ENCODE results near the gene ARHGEF16. TPM values are rescaled to one million over a fixed set of nuclear protein-coding genes. Genes with fewer than 3 reads are reported as not detected.

The ARHGEF16 gene
- total and polyA plus RNA-seq, 11 donors = 0.31 to 1.4 (median 0.51) TPM

DNA sequence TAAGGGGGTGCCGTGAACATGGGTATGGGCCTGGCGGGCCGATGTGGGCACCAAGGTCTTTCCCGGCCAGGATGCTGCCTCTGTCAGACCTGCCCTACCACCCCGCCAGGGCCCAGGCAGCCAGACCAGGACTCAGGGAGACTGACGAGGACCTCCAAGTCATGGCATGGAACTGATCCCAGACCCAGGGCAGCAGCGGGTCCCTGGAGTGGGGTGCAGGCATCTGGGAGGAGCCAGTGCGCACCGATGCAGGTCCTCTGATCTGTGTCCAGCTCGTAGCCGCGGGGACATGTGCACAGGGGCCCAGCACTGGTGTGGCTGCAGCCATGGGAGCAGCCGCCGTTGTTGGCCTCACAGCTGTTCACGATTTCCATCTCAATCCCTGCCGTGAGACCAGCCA is 56.8 kb downstream of the ARHGEF16 start:
- DNase-seq (no peak), ATAC-seq (no peak)
- no peaks in the 10 kb centered on the region for H3K36me3 ChIP-seq
- no peak for TF ChIP-seq CTCF (IDR thresholded peaks at IDR 0.05)
- no peak for TF ChIP-seq POLR2A (IDR thresholded peaks at IDR 0.05)
- 89 to 98% (median 93%) methylated on average over 10 to 16 of the region's 16 CpGs for WGBS, 4 donors
- intact Hi-C loops (cut with DNase I) = no loop called here
- H3K27me3 ChIP-seq = no peaks in the 10 kb centered on the region
- no peaks in the 10 kb centered on the region for H3K9me3 ChIP-seq
- no peak overlapping the region for H3K27ac ChIP-seq
- H3K4me3 ChIP-seq = no peak overlapping the region
- no peaks in the 10 kb centered on the region for H3K4me1 ChIP-seq

GRCh38 chr1:3511856-3512255 is 57.4 kb downstream of the ARHGEF16 start:
- Histone ChIP-seq H3K36me3 (no peaks in the 10 kb centered on the region), H3K27ac (no peak overlapping the region), H3K4me1 (no peaks in the 10 kb centered on the region), H3K4me3 (no peak overlapping the region), H3K27me3 (no peaks in the 10 kb centered on the region), H3K9me3 (no peaks in the 10 kb centered on the region)
- ATAC-seq (no peak), DNase-seq (no peak)
- no peak for TF ChIP-seq POLR2A (IDR thresholded peaks at IDR 0.05)
- TF ChIP-seq CTCF (IDR thresholded peaks at IDR 0.05) = no peak
- intact Hi-C loops (cut with DNase I) = no loop called here
- 93 to 97% (median 97%) methylated on average over 9 to 15 of the region's 15 CpGs for WGBS, 4 donors

- DNase-seq = no peak
- Histone ChIP-seq H3K36me3 (no peaks in the 10 kb centered on the region), H3K4me1 (no peaks in the 10 kb centered on the region), H3K4me3 (no peak overlapping the region), H3K27me3 (no peaks in the 10 kb centered on the region), H3K9me3 (peaks cover 0 to 3% (median 0%) of the 10 kb centered on the region in 12 donors), H3K27ac (no peak overlapping the region)
- TF ChIP-seq POLR2A (IDR thresholded peaks at IDR 0.05) (no peak), CTCF (IDR thresholded peaks at IDR 0.05) (no peak)
- 94 to 97% (median 95%) methylated on average over 16 to 17 of the region's 17 CpGs for WGBS, 4 donors
- intact Hi-C loops (cut with DNase I) = no loop called here
- no peak for ATAC-seq
Observed at GRCh38 chr1:3514404-3514803, 59.9 kb downstream of the ARHGEF16 start.

GRCh38 chr1:3515272-3515671 is 60.8 kb downstream of the ARHGEF16 start:
- Histone ChIP-seq H3K36me3 (no peaks in the 10 kb centered on the region), H3K27ac (no peak overlapping the region), H3K27me3 (no peaks in the 10 kb centered on the region), H3K4me1 (no peaks in the 10 kb centered on the region), H3K4me3 (no peak overlapping the region), H3K9me3 (peaks cover 0 to 3% (median 0%) of the 10 kb centered on the region in 12 donors)
- DNase-seq (no peak), ATAC-seq (no peak)
- intact Hi-C loops (cut with DNase I) = no loop called here
- TF ChIP-seq POLR2A (IDR thresholded peaks at IDR 0.05) (no peak), CTCF (IDR thresholded peaks at IDR 0.05) (no peak)
- 94 to 97% (median 95%) methylated on average over 9 to 12 of the region's 12 CpGs for WGBS, 4 donors

Data from heart left ventricle (tissue), 16 donors.